GM12801 (cell line): ENCODE measurements around the gene TMEM171.

ENCODE experiments used
- TF ChIP-seq, protein P1 (sequence below): IDR thresholded peaks from one replicate; pipeline ENCODE4 v1.5.1; 2011; ENCODE audit warnings: control low read depth; ENCODE audit not compliant: insufficient read length; ENCODE audit errors: extremely low read depth

Gene TMEM171

GRCh38 chr5:73171495-73171894 lies 51.1 kb downstream of the TMEM171 start:
- TF ChIP-seq, protein P1, sequence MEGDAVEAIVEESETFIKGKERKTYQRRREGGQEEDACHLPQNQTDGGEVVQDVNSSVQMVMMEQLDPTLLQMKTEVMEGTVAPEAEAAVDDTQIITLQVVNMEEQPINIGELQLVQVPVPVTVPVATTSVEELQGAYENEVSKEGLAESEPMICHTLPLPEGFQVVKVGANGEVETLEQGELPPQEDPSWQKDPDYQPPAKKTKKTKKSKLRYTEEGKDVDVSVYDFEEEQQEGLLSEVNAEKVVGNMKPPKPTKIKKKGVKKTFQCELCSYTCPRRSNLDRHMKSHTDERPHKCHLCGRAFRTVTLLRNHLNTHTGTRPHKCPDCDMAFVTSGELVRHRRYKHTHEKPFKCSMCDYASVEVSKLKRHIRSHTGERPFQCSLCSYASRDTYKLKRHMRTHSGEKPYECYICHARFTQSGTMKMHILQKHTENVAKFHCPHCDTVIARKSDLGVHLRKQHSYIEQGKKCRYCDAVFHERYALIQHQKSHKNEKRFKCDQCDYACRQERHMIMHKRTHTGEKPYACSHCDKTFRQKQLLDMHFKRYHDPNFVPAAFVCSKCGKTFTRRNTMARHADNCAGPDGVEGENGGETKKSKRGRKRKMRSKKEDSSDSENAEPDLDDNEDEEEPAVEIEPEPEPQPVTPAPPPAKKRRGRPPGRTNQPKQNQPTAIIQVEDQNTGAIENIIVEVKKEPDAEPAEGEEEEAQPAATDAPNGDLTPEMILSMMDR = no peak

DNA sequence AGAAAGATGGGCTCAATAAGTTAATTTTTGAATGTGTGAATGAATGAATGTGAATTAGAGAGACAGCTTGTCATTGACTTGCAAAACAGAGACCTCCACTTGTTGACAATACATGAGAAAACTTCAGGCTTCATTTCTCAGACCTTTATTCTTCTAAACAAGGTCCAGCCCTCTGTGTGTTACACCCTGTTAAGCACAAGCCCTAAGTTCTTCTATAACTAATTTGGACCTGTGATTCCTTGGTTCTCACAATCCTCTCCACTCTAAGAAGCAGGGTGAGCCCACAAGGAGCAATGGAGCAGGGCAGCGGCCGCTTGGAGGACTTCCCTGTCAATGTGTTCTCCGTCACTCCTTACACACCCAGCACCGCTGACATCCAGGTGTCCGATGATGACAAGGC lies 52.6 kb downstream of the TMEM171 start, which contains the start of gene TMEM174:
Gene TMEM174, plus strand, starts transcription at position 243 of the 400 bp plus-strand sequence. Its CDS starts 51 bp downstream, at position 294.
- TF ChIP-seq, protein P1 = no peak

GRCh38 chr5:73174100-73174815 lies 53.9 kb downstream of the TMEM171 start:
- TF ChIP-seq, protein P1 = no peak

DNA sequence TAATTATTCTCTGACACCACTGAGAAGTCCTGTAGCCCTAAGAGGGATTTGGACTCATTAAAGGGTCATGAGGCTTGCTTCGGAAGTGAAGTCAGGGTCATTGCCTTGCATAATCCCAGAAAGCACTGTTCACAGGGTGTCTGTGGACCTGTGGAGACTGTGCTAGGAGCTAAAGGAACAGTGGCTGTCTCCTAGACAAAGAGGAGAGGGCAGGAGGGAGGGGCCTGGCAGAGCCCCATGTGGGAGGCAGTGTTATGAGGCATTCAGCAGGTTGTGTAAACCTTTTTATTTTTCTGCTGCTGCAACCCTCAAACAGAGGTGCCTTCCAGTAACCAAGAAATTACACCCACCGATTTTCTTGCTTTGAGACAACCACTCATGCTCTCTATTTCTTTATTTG lies 55.9 kb downstream of the TMEM171 start:
- TF ChIP-seq, protein P1 = no peak

GRCh38 chr5:73178265-73178664 lies 57.9 kb downstream of the TMEM171 start:
- TF ChIP-seq, protein P1 = no peak

GRCh38 chr5:73179730-73180129 lies 59.4 kb downstream of the TMEM171 start:
- TF ChIP-seq, protein P1 = no peak

- TF ChIP-seq, protein P1 = no peak
These were observed 60.2 kb downstream of the TMEM171 start for GRCh38 chr5:73180566-73180965.
